ENCODE results near the gene TBC1D21. TPM values are rescaled to one million over a fixed set of nuclear protein-coding genes. Genes with fewer than 3 reads are reported as not detected.

The TBC1D21 gene
- total RNA-seq, 6 donors from 2014 or later: not detected

- H3K27ac ChIP-seq: no peak overlapping the region
- no peaks in the 10 kb centered on the region for H3K9me3 ChIP-seq
- no peaks in the 10 kb centered on the region for H3K36me3 ChIP-seq
- no peaks in the 10 kb centered on the region for H3K4me1 ChIP-seq
- ATAC-seq (ENCODE audit: low FRiP score in 2 of 2) (peak in 1 of 2 donors; percentile 42), DNase-seq (no peak)
- 34 to 42% methylated on average over 6 of the region's 6 CpGs for WGBS, 2 donors
- peak; percentile 25 to 54 (median 50) for TF ChIP-seq CTCF (IDR thresholded peaks at IDR 0.05)
- TF ChIP-seq POLR2AphosphoS5 (IDR thresholded peaks at IDR 0.05): no peak
- no peaks in the 10 kb centered on the region for H3K27me3 ChIP-seq
- H3K4me3 ChIP-seq: no peak overlapping the region
Observed at GRCh38 chr15:73873889-73874511, 636 bp downstream of the TBC1D21 start.

DNA sequence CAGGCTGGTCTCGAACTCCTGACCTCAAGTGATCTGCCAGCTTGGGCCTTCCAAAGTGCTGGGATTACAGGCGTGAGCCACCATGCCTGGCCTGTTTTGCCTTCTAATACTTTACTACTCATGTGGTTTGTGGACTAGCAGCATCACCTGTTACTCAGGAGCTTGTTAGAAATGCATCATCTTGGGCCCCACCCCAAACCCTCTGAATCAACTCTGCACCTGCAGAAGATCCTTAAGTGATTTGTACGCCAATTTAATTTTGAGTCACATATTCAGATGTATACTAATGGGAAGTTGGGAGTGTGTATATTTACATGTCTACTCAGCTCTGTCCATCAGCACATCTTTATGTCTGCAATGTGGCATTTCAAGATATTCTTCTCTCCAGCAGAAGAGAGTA is 6.1 kb downstream of the TBC1D21 start:
- Histone ChIP-seq H3K4me3 (no peak overlapping the region), H3K27me3 (no peaks in the 10 kb centered on the region), H3K36me3 (no peaks in the 10 kb centered on the region), H3K27ac (no peak overlapping the region), H3K4me1 (no peaks in the 10 kb centered on the region), H3K9me3 (no peaks in the 10 kb centered on the region)
- TF ChIP-seq EP300 (IDR thresholded peaks at IDR 0.05) (no peak), POLR2AphosphoS5 (IDR thresholded peaks at IDR 0.05) (no peak), CTCF (IDR thresholded peaks at IDR 0.05) (no peak), POLR2A (IDR thresholded peaks at IDR 0.05) (no peak)
- ATAC-seq (ENCODE audit: low FRiP score in 2 of 2) (no peak), DNase-seq (no peak)
- 64 to 74% methylated on average over 3 of the region's 3 CpGs for WGBS, 2 donors

- H3K27me3 ChIP-seq: no peaks in the 10 kb centered on the region
- WGBS, 2 donors: 79 to 80% methylated on average over 12 of the region's 12 CpGs
- no peaks in the 10 kb centered on the region for H3K36me3 ChIP-seq
- H3K4me1 ChIP-seq: no peaks in the 10 kb centered on the region
- H3K9me3 ChIP-seq: no peaks in the 10 kb centered on the region
- H3K27ac ChIP-seq: no peak overlapping the region
- ATAC-seq (ENCODE audit: low FRiP score in 2 of 2) (no peak), DNase-seq (no peak)
- H3K4me3 ChIP-seq: no peak overlapping the region
- TF ChIP-seq POLR2A (IDR thresholded peaks at IDR 0.05) (no peak), EP300 (IDR thresholded peaks at IDR 0.05) (no peak), CTCF (IDR thresholded peaks at IDR 0.05) (no peak)
Observed at GRCh38 chr15:73881579-73882320, 8.4 kb downstream of the TBC1D21 start.

- no peaks in the 10 kb centered on the region for H3K27me3 ChIP-seq
- ATAC-seq (ENCODE audit: low FRiP score in 2 of 2): no peak
- H3K4me3 ChIP-seq: no peak overlapping the region
- TF ChIP-seq POLR2A (IDR thresholded peaks at IDR 0.05): no peak
- no peak for TF ChIP-seq POLR2AphosphoS5 (IDR thresholded peaks at IDR 0.05)
- TF ChIP-seq CTCF (IDR thresholded peaks at IDR 0.05): no peak
- no peak for TF ChIP-seq EP300 (IDR thresholded peaks at IDR 0.05)
- H3K36me3 ChIP-seq: no peaks in the 10 kb centered on the region
- H3K9me3 ChIP-seq: no peaks in the 10 kb centered on the region
- H3K27ac ChIP-seq: no peak overlapping the region
- 74 to 81% methylated on average over 8 of the region's 10 CpGs for WGBS, 2 donors
- no peaks in the 10 kb centered on the region for H3K4me1 ChIP-seq
- DNase-seq: no peak
Observed at GRCh38 chr15:73882761-73883419, 9.5 kb downstream of the TBC1D21 start.
